ENCODE measurements around the gene RAPGEF2. TPM values are rescaled to one million over a fixed set of nuclear protein-coding genes. Genes with fewer than 3 reads are reported as not detected.

Gene RAPGEF2, protein sequence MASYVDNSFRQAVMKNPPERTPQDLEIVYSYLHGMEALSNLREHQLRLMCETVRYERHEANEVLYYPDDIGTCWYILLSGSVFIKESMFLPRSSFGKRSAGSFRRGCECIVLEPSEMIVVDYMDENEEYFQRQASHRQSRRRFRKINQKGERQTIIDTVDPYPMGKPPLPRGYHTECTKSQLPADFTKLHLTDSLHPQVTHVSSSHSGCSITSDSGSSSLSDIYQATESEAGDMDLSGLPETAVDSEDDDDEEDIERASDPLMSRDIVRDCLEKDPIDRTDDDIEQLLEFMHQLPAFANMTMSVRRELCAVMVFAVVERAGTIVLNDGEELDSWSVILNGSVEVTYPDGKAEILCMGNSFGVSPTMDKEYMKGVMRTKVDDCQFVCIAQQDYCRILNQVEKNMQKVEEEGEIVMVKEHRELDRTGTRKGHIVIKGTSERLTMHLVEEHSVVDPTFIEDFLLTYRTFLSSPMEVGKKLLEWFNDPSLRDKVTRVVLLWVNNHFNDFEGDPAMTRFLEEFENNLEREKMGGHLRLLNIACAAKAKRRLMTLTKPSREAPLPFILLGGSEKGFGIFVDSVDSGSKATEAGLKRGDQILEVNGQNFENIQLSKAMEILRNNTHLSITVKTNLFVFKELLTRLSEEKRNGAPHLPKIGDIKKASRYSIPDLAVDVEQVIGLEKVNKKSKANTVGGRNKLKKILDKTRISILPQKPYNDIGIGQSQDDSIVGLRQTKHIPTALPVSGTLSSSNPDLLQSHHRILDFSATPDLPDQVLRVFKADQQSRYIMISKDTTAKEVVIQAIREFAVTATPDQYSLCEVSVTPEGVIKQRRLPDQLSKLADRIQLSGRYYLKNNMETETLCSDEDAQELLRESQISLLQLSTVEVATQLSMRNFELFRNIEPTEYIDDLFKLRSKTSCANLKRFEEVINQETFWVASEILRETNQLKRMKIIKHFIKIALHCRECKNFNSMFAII (N-terminal part only)
- total RNA-seq: 56.5 and 104 TPM in 2 replicates

GRCh38 chr4:159102622-159103383 lies at the start of gene RAPGEF2:
TSS of gene RAPGEF2 (plus strand) at chr4:159103079. CDS start at chr4:159104163, 1,084 bp downstream.

Small RNA genes within 50 kb of the gene (small RNA-seq; reads per million reads assigned to genes)
- not detected for gene AC074344.1
- 0.09 reads per million for gene MIR3688-1
- not detected for gene RF00019
